NCI-H2107 treated with DMSO at 0.1 percent for 48 hours (cell line): ENCODE data around the gene MEGF9.
"Not testable (repeated sequence)": the region's sequence is repeated elsewhere in the genome, so short reads cannot be mapped to it uniquely, and the experiment has no call there.

ENCODE experiments used
- DNase-seq: peaks from one replicate; lab custom pipeline; 2025; ENCODE audit not compliant: unreplicated experiment; lab: John Stamatoyannopoulos, UW

The MEGF9 gene

GRCh38 chr9:120579139-120580050 is 134.9 kb downstream of the MEGF9 start:
- DNase-seq = no peak

- no peak for DNase-seq
These were observed 139.8 kb downstream of the MEGF9 start for GRCh38 chr9:120574473-120574872.

GRCh38 chr9:120572472-120572871 is 141.8 kb downstream of the MEGF9 start:
- DNase-seq = no peak

DNA sequence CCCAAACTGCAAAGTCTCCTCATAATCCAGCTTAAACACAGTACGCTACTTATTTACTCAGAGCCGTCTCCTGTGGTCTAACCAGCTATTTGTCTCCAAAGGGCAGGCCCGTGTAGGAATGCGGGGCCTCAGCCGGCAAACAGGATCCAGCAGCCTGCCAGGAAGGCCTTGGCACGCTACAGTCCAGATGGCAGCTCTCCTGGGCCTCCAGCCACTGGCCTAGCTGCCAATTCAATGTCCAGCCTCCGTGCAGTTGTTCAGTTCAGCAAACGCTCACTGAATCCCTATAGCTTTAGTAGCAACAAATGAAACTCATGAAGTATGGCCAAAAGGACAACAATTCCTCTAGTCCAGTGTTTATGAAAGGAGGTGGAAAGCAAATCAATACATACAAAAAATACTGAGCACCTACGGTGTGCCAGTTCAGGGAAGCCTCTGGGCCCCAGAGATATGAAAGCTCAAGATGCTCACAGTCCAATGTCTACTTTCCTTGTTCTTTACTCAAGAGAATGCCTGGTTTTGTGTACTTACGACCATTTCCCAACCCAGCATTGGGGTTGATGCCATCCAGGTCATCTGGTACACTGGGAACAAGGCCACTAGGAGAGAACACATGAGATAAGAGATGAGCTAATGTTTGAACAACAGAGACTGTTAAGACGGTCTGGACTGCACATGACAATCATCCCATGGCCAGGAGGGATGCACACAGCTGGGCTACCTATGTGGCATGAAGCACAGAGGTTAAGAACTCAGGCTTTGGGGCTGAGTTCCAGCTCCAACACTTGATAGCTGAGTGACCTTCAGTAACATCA is 142.6 kb downstream of the MEGF9 start:
- DNase-seq = no peak

DNA sequence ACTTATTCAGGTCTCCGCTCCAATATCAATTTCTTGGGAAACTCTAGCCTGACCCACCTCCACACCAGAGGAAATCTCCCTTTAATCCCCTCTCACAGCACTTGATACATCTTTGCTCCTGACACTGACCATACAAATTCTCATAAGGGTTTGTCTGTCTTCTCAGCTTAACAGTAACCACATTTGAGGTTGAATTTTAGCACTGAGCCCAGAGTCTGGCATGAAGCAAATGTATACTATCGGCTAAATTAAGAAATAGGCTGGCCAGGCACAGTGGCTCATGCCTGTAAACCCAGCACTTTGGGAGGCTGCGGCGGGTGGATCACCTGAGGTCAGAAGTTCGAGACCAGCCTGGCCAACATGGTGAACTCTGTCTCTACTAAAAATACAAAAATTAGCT is 144.0 kb downstream of the MEGF9 start:
- no peak for DNase-seq

DNA sequence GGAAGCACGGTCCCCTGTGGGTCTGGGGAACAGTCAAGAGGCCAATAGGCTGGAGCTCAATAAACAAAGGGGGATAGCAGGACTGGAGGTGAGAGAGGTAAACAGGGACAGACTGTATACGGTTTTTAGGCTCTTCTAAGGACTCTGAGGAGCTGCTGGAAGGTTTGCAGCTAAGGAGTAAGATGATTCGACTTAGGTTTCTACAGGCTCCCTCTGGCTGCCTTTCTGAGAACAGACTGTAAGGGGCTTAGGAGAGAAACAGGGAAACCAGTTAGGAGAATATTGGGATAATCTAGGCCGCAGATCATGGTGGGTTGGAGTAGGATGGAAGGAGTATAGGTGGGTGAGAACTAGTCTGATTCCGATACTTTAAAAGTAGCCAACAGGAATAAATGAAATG is 144.7 kb downstream of the MEGF9 start:
- no peak for DNase-seq

- no peak for DNase-seq
These were observed 145.5 kb downstream of the MEGF9 start for GRCh38 chr9:120568816-120569215.

GRCh38 chr9:120567874-120568273 is 146.4 kb downstream of the MEGF9 start:
- no peak for DNase-seq

DNA sequence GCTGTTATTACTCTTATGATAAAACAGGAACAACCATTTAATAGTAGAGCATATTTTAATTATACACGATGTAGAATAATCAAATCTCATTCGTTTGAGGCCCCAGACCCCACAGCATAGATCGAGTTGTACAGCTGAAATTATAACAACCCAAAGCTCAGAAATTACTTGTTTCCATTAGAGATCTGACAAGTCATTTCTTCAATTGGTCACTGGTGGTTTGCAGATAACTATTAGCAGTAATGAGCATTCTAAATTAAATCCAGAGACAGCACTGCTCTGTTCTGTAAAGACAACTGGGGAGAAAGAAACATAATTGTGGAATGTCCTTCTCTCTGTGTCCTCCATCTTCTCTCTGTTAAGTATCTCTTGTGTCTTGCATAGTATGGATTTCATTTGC is 147.2 kb downstream of the MEGF9 start:
- DNase-seq = no peak

- no peak for DNase-seq
These were observed 149.7 kb downstream of the MEGF9 start for GRCh38 chr9:120564589-120564988.

DNA sequence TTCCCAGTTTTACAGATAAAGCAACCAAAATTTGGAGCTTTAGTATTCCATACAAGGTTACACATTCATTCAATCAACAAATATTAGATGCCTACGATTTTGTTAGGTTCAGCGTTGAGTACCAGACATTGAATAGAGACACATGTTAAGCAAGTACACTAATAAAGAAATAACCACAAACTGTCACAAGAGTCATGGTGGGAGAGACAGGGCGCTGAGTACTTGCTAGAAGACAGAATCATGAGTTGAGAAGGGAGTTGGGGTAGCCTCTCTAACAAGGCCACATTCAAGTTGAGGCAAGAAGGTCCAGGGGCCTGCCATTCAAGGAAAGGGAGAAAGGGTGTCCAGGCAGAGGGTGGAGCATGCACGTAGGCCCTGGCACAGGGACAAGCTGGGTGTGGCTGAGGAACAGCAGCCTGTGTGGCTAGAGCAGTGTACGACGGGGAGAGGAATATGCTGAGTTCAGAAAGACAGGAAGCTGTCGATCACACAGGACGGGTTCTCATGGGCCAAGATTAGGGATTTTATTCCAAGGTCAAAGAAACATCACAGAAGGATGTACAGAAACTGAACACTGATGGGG is 151.3 kb downstream of the MEGF9 start:
- no peak for DNase-seq

DNA sequence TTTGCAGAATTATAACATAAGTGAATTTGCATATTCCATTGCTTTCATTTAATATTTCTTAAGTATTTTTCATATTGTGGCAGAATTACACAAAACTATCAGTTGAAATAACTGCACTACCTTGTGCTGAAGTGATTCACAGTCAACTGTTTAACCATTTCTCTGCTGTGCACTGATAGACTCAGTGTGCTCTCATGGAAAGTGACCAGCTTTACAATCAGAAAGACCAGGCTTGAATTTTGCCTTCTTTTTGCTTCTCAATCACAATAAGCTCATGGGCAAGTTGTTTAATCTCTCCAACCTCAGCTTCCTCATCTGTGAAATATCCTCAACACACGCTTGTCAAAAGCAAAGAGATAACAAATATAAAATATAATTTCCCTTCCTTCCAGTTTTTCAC is 152.6 kb downstream of the MEGF9 start:
- no peak for DNase-seq

DNA sequence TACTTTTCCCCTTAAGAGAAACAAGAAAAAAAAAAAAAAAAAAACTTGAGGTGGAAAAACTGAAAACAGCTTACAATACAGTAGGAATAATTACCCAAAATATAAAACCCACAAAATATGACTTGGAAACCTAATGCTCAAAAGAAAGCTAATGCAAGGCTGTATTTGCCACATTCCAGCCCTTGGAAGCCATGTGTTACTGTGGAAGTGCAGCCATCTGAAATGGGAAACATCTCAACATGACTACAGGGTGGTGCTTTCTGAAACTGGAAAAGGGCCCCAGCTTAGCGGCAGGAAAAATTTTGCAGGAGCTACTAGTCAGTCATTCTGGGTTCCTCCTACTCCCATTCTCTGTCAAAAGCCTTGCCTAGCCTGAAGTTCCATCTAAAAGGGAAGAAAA is 154.7 kb downstream of the MEGF9 start:
- no peak for DNase-seq

DNA sequence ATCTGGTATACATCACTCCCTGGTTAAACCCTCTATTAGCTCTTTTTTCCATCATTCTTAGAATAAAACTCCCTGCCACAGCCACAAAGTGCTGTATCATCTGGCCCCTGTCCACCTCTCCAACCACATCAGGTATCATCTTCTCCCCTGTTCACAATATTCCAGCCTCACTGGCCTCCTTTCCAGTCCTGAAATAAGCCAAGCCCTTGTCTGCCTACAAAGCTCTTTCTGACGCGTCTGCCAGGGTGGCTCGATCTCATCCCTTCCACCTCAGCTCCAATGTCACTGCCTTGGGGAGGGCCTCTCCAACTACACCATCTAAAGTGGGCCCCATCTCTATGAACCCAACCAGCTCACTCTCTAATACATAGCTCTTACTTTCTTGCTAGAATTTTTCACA is 155.8 kb downstream of the MEGF9 start:
- no peak for DNase-seq

- DNase-seq = no peak
These were observed 157.1 kb downstream of the MEGF9 start for GRCh38 chr9:120557205-120557604.

DNA sequence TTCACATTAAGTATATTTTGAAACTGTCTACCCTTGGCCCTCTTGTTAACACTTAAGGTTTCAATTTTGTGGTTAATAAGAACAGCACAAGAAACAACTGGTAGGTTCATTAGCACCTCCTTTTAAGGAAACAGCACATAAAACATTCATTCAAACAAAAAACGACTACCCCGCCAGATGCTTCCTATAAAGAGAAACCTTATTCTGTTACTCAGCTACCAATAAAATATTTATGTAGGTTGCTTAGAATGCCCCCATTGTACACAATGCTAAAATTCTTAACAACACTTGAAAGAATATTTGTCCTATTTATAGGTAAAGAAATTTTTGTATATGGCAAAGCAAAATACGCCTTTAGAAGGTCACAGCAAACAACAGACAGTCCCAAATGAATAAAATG is 157.5 kb downstream of the MEGF9 start:
- DNase-seq = no peak

DNA sequence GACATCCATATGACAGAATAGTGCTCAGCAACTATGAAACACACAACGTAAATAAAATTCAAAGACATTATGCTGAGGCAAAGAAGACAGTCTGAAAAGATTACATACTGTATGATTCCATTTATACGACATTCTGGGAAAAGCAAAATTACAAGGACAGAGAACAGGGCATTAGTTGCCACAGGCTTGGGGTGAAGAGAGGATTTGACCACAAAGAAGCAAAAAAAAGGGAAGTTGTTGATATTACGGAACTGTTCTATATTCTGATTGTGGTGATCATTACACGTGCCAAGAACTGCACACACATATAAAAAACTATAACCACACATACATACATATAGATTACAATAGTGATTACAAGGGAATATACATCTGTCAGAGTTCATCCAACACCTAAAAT is 158.4 kb downstream of the MEGF9 start:
- DNase-seq = no peak

- DNase-seq = not testable (repeated sequence)
These were observed 162.0 kb downstream of the MEGF9 start for GRCh38 chr9:120552210-120552704.
